Right renal pelvis (tissue), 4 donors: Measurements from ENCODE around the gene CAPN13. TPM values are rescaled to one million over a fixed set of nuclear protein-coding genes. Genes with fewer than 3 reads are reported as not detected.

Source experiments
- DNase-seq, 4 donors: peaks; one replicate each; pipeline ENCODE4 v3.0.0-alpha.2; 2013; ENCODE audit warnings: low read depth in 4 of 4, low spot score in 3 of 4, missing footprints in 1 of 4
- polyA plus RNA-seq, 4 donors: library from polyadenylated mRNA; unstranded; fragments of 120-200 nt; gene quantifications; one replicate each; pipeline ENCODE4 v1.2.1, GENCODE V29; 2013; ENCODE audit not compliant: insufficient read length in 4 of 4

Gene CAPN13
- polyA plus RNA-seq, 4 donors, result 1.1 to 2.5 (median 1.8) TPM

GRCh38 chr2:30789670-30790210 lies 17.5 kb downstream of the CAPN13 start:
- DNase-seq, result no peak

- DNase-seq, result no peak
These were observed 20.1 kb downstream of the CAPN13 start for GRCh38 chr2:30786923-30787685.

GRCh38 chr2:30784682-30785081 lies 22.6 kb downstream of the CAPN13 start:
- no peak for DNase-seq

- DNase-seq, result no peak
These were observed 25.2 kb downstream of the CAPN13 start for GRCh38 chr2:30781961-30782533.

- no peak for DNase-seq
These were observed 25.8 kb downstream of the CAPN13 start for GRCh38 chr2:30781451-30781850.

GRCh38 chr2:30780776-30781330 lies 26.4 kb downstream of the CAPN13 start:
- no peak for DNase-seq

- no peak for DNase-seq
These were observed 28.6 kb downstream of the CAPN13 start for GRCh38 chr2:30778611-30779010.

- no peak for DNase-seq
These were observed 29.4 kb downstream of the CAPN13 start for GRCh38 chr2:30777661-30778505.

GRCh38 chr2:30776831-30777635 lies 30.2 kb downstream of the CAPN13 start:
- DNase-seq, result no peak

GRCh38 chr2:30775833-30776232 lies 31.4 kb downstream of the CAPN13 start:
- DNase-seq, result no peak

GRCh38 chr2:30772021-30772705 lies 35.1 kb downstream of the CAPN13 start:
- no peak for DNase-seq

- DNase-seq, result no peak
These were observed 36.2 kb downstream of the CAPN13 start for GRCh38 chr2:30770816-30771576.

GRCh38 chr2:30769891-30770462 lies 37.3 kb downstream of the CAPN13 start:
- DNase-seq, result no peak

GRCh38 chr2:30769481-30769780 lies 37.8 kb downstream of the CAPN13 start:
- DNase-seq, result no peak

- DNase-seq, result no peak
These were observed 38.4 kb downstream of the CAPN13 start for GRCh38 chr2:30768708-30769480.

GRCh38 chr2:30768036-30768686 lies 39.1 kb downstream of the CAPN13 start:
- DNase-seq, result no peak

GRCh38 chr2:30766666-30767065 lies 40.6 kb downstream of the CAPN13 start:
- DNase-seq, result no peak
